Nephron progenitor cell (in vitro differentiated cells): ENCODE data around the gene GOLGA6C.

Source experiments
- DNase-seq: peaks from one replicate; pipeline ENCODE4 v3.0.0; 2021
- H3K27ac Mint-ChIP-seq: 2 replicates; pipeline ENCODE4 v1.8.0; 2021; ENCODE audit warnings: mild to moderate bottlenecking, moderate library complexity, mixed read lengths
- H3K27me3 Mint-ChIP-seq: 2 replicates; pipeline ENCODE4 v1.8.0; 2021; ENCODE audit warnings: mild to moderate bottlenecking, low read depth, mixed read lengths; ENCODE audit not compliant: poor library complexity
- H3K36me3 Mint-ChIP-seq: 2 replicates; pipeline ENCODE4 v1.8.0; 2021; ENCODE audit warnings: low read depth, mixed read lengths
- H3K4me1 Mint-ChIP-seq: 2 replicates; pipeline ENCODE4 v1.8.0; 2021; ENCODE audit warnings: mixed read lengths
- H3K4me3 Mint-ChIP-seq: 2 replicates; pipeline ENCODE4 v1.8.0; 2021; ENCODE audit warnings: mild to moderate bottlenecking, moderate library complexity, mixed read lengths
- H3K9me3 Mint-ChIP-seq: 2 replicates; pipeline ENCODE4 v1.8.0; 2021; ENCODE audit warnings: mild to moderate bottlenecking, moderate library complexity, mixed read lengths
- CTCF ChIP-seq: fragments of 200-600 bp; sonication (generic); IDR thresholded peaks from 2 replicates; pipeline ENCODE4 v1.5.0; 2021; ENCODE audit warnings: antibody characterized with exemption

The GOLGA6C gene

DNA sequence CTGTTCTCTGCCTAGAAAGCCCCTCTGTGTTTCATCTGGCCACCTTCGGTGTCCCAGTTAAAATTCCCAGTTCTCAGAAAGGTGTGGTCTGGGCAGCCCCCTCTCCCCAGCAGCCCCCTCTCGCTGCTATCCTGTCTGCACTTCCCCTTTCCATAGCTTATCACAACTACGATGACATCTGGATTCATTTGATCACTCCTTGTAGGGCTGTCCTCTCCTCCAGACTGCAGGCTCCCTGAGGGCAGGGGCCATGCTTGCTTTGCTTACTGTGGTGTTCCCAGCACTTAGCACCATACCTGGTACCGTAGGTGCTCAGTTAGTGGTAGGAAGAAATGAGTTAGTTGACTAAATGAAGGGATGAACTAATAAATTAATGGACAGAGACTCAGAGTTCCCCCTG is 26.3 kb upstream of the GOLGA6C start:
- peaks cover 17% of the 10 kb centered on the region for H3K4me1 Mint-ChIP-seq
- H3K27ac Mint-ChIP-seq, result no peak overlapping the region
- DNase-seq, result no peak
- no peaks in the 10 kb centered on the region for H3K9me3 Mint-ChIP-seq
- no peak for TF ChIP-seq CTCF
- H3K27me3 Mint-ChIP-seq, result peaks cover 16% of the 10 kb centered on the region
- no peak overlapping the region for H3K4me3 Mint-ChIP-seq
- H3K36me3 Mint-ChIP-seq, result no peaks in the 10 kb centered on the region

DNA sequence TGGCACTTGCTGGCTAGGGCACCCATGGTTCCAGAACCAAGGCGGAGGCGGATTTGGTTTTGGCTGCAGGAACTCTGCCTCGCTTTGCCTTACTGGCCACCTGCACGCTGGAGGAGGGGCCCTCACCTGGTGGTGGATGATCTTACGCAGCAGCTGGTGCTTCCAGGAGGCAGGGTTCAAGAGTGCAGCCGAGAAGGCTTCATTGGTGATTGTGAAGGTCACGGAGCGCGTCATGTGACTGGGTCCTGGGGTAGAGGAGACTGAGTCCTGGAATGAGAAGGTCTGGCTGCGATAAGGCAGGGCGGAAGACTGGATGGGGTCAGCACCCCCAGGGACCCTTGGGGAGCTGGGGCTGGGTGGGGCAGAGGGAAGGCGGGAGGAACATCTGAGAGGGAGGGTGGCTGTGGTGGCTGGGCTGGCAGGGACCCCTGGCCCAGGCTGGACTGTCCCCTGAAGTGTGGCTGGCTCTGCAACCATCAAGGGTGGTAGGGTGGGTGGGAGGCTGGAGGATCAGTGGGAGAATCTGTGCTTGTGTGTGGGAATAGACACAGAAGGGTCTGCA is 25.8 kb upstream of the GOLGA6C start:
- Mint-ChIP-seq H3K9me3 (no peaks in the 10 kb centered on the region), H3K4me1 (peaks cover 15% of the 10 kb centered on the region), H3K27me3 (peaks cover 14% of the 10 kb centered on the region), H3K36me3 (no peaks in the 10 kb centered on the region), H3K4me3 (no peak overlapping the region), H3K27ac (no peak overlapping the region)
- DNase-seq, result no peak
- TF ChIP-seq CTCF, result no peak

GRCh38 chr15:75232826-75233503 is 25.2 kb upstream of the GOLGA6C start:
- peaks cover 12% of the 10 kb centered on the region for H3K27me3 Mint-ChIP-seq
- no peaks in the 10 kb centered on the region for H3K9me3 Mint-ChIP-seq
- H3K4me1 Mint-ChIP-seq, result peaks cover 12% of the 10 kb centered on the region
- H3K4me3 Mint-ChIP-seq, result no peak overlapping the region
- no peak for TF ChIP-seq CTCF
- no peak overlapping the region for H3K27ac Mint-ChIP-seq
- DNase-seq, result no peak
- no peaks in the 10 kb centered on the region for H3K36me3 Mint-ChIP-seq

DNA sequence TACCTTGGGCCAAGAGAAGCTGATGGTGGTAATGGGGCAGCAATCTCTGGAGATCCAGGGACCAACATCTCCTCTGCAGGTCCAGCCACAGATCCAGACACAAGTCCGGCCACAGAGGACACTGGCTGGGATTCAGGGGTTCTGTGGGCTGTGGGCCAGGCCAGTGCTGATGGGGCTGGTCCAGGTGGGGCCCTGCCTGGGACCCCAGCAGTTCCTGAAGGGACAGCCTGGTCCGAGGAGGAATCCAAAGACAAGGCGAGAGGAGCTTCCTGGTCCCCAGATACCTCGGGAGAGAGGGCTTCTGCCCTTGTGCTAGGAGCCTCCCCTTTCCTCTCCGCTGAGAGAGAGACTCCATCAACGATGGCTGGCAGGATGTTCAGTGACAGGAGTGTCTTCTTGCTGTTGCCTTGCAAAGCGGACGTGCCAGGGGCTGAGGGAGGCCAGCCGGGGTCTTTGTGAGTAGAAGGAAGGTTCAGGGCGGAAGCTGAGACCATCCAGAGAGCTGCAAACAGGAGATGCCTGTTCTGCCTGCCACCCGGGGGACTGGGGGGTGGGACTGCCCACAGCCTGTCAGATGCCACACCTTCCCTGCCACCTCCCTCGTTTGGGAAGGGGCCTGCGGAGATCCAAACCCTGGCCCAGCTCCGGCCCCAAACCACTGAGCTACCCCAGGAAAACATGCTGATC is 24.5 kb upstream of the GOLGA6C start:
- no peak for TF ChIP-seq CTCF

DNA sequence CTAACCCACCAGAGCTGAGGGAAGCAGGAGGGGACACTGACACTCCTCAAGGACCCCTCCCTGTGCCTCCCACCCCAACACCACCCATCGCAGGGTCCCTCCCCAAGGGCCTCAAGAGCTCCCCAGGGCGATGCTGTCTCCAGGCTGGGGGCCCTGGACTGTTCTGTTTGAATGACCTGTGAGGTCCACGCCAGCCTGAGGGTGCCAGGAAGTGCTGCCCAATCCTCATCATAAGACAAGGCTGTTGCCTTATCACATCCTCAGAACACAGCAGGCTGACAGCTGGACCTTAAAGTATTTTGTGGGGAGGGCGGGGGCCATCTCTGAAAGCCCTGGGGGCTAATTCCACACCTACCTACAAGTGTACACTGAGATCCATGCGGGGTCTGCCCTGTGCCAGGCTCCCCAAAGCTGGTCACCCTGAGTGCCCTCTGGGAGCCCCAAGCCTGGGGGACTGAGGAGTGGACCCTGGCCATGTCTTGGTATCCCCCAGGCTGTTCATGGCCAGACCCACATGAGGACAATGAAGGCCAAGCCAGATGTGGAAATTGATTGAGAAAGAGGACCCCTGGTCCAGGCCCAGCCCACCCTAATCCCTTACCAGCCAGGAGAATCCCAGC is 23.8 kb upstream of the GOLGA6C start:
- no peak for TF ChIP-seq CTCF
- Mint-ChIP-seq H3K4me1 (peaks cover 9% of the 10 kb centered on the region), H3K4me3 (no peak overlapping the region), H3K27ac (no peak overlapping the region), H3K9me3 (no peaks in the 10 kb centered on the region), H3K27me3 (peaks cover 16% of the 10 kb centered on the region), H3K36me3 (no peaks in the 10 kb centered on the region)
- no peak for DNase-seq

More for the DNA sequence above, 24.5 kb upstream of the GOLGA6C start:
- Mint-ChIP-seq H3K36me3 (no peaks in the 10 kb centered on the region), H3K27ac (no peak overlapping the region), H3K4me1 (peaks cover 9% of the 10 kb centered on the region), H3K9me3 (no peaks in the 10 kb centered on the region), H3K4me3 (no peak overlapping the region), H3K27me3 (peaks cover 13% of the 10 kb centered on the region)
- DNase-seq, result no peak
